HG02970 (cell line): Measurements from ENCODE around the gene VIPAS39.

Experiments
- ATAC-seq: cut with Tn5 transposase; IDR thresholded peaks from one replicate; pipeline ENCODE4 v1.9.1; 2021; ENCODE audit warnings: mild to moderate bottlenecking, moderate library complexity, moderate number of reproducible peaks; ENCODE audit not compliant: unreplicated experiment, low FRiP score

VIPAS39 gene

GRCh38 chr14:77457522-77458248 lies at the start of gene VIPAS39, which contains the start of gene AHSA1:
Gene VIPAS39, minus strand, starts transcription at chr14:77457601. Its CDS starts 3,499 bp downstream, at chr14:77454102.
Gene AHSA1, plus strand, starts transcription at chr14:77458093. Its CDS starts 97 bp downstream, at chr14:77458190.
- peak; percentile 90 for ATAC-seq

DNA sequence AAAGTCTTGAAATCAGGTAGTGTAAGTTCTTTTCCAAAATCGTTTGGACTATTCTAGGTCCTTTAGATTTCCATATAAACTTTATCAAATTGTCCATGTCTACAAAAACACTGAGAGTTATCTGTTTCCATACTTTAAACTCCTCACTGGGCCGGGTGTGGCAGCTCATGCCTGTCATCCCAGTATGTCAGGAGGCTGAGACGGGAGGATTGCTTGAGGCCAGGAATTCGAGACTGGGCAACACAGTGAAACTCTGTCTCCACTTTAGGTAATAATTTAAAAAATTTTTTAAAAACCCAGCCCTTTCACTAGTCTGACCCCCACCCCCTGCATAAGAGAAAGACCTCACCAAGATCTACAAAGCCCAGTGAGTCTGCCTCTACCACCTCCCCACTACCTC lies 47.6 kb upstream of the VIPAS39 start:
- ATAC-seq, result no peak

DNA sequence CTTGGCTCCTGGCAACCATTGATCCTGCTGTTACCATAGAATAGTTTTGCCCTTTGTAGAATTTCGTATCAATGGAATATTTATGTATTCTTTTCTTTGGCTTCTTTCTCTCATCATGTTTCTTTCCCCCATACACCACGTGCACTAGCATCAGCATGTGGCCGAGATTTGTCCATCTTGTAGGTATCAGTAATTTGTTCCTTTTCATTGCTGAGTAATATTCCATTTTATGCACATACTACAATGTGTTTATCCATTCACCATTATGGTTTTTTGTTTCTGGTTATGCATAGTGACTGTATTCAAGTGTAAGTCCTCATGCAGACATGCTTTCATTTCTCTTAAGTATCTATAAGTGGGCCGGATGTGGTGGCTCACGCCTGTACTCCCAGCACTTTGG lies 45.7 kb upstream of the VIPAS39 start:
- no peak for ATAC-seq

DNA sequence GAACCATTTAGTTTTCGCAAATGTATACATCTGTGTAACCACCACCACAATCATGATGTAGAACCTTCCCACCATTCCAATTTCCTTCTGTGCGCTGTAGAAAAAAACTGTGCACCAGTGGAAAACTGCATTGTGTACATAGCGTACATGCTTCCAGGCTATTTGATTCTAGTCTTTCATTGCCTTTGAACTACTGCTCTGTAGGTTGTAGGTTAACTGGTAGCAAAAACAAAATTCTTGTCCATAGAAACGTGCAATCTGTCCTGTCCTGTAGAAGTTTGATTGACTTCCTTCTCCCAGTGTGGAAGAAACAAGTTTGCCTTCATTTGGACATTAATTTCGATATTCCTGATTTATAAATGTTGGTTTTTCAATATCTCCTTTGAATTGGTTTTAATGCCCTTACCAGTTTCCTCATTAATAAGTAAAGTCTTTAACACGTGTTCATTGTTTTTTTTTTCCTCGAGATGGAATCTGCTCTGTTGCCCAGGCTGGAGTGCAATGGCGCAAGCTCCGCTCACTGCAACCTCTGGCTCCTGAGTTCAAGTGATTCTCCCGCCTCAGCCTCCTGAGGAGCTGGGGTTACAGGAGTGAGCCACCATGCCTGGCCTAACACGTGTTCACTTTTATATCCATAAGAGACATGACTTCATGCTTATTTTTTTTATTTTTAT lies 44.8 kb upstream of the VIPAS39 start:
- ATAC-seq, result no peak

GRCh38 chr14:77498984-77499527 lies 41.7 kb upstream of the VIPAS39 start:
- ATAC-seq, result no peak

DNA sequence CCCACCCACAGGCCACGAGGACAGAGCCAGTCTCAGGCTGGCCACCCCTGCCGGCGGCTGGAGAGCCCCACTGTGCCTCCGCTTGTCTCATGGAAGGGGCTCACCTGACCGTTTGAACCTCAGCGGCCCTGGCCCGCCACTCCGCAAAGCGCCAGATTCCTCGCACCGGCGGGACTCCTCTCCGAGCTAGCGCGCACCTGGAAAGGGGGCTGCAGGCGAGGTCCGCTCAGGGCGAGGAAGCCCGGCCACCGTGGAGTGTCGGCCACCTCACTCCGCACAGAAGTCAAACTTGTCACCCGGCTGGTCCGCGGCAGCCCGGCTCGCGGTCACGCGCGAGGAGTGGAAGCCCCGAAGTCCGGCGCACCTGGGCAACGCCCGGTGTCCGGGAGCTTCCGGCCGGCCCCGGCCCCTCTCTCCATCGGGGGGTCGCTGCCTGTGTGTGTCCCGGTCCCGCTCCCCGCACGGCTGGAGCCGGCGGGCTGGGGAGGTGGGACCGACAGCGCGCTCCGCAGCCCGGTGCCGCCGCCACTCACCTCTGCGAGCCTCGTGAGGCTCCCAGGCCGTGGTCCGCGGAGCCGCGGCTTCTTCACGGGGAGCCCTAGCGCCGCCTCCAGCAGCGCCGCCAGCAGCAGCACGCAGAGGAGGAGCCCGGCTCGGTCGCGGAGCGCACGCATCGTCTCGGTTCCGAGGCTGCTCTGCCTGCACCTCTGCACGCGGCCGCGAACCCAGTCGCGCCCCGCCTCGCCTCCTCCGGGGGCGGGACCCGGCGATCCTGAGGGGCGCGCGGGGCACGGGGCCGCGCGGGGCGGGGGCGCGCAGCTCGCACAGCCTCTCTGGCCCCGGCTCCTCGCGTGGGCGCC lies 40.9 kb upstream of the VIPAS39 start, which contains the start of gene ISM2:
TSS of gene ISM2 (minus strand) at position 697 of the 860 bp plus-strand sequence. CDS start at position 674, 23 bp downstream.
- no peak for ATAC-seq

DNA sequence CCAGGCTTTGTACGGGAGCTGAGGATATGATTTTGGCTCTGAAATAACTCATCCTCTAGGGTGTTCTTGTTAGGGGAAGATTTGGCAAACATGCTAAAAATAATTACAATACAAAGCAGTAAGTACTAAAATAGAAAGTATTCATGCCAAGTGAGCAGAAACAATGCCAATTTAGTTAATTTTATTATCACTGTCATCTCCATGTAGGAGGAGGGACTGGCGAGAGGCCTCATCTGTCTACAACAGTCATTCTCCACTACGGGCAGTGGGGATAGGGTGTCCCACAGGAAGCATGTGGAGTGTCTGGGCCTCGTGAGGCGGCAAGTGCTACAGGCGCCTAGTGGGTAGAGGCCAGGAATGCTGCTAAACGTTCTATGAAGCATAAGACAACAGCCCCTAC lies 37.9 kb upstream of the VIPAS39 start:
- no peak for ATAC-seq

- ATAC-seq, result no peak
Measured at GRCh38 chr14:77491056-77491455, 33.7 kb upstream of the VIPAS39 start.

- ATAC-seq, result no peak
Measured at GRCh38 chr14:77490347-77490986, 33.1 kb upstream of the VIPAS39 start.

- no peak for ATAC-seq
Measured at GRCh38 chr14:77489041-77489440, 31.6 kb upstream of the VIPAS39 start.

DNA sequence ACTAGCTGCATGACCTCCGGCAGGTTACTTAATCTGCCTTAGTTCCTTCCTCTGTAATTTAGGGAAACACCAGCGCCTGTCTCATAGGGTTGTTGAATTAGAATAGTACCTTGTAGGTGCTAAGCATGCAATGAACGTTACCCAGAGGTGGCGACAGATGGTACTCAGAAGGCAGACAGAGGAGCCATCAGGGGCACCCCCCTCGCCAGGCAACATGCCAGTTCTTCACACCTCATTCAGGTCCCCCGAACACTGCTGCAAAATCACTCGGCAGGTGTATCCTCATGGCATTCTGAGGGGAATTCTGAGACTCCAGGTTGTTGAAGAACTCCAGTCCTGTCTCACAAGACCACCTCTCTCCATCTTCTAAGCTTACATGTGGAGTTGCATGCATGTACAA lies 31.2 kb upstream of the VIPAS39 start:
- no peak for ATAC-seq

- ATAC-seq, result no peak
Measured at GRCh38 chr14:77485901-77486678, 28.7 kb upstream of the VIPAS39 start.

GRCh38 chr14:77485256-77485655 lies 27.9 kb upstream of the VIPAS39 start:
- no peak for ATAC-seq

GRCh38 chr14:77482422-77482821 lies 25.0 kb upstream of the VIPAS39 start:
- ATAC-seq, result no peak

DNA sequence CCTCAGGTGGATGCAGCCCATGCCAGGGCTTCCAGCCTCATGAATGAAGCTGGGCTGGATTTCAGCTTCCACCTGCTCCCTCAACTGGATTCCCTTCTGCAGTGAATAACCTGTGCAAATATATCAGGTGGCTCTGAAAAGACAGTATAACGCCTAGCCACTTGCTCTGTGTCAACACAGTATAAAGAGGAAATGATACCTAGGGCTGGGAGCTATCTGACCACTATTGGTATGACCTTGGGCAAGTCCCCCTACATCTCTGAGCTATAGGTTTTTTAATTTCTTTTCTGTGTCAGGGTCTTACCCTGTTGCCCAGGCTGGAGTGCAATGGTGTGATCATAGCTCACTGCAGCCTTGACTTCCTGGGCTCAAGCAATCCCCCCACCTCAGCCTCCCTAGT lies 21.4 kb upstream of the VIPAS39 start:
- ATAC-seq, result peak; percentile 68

DNA sequence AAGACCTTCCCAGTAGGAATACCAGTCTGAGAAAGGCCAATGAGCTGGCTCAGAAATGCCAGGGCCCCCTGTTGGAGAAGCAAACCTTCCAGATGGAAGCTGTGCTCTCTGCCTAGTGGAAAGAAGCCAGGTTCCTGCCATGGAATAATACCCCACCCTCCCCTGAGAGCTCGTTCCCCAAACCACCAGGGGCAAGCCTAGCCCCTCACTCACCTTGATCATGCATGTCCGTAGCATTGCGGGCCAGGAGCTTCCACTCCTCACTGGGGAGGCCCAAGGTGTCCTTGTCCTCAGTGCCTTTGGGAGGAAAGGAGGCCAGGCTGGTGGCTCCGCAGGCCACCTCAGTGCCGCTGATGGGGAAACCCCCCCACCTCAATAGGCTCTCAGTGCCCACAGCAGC lies 20.6 kb upstream of the VIPAS39 start:
- no peak for ATAC-seq

DNA sequence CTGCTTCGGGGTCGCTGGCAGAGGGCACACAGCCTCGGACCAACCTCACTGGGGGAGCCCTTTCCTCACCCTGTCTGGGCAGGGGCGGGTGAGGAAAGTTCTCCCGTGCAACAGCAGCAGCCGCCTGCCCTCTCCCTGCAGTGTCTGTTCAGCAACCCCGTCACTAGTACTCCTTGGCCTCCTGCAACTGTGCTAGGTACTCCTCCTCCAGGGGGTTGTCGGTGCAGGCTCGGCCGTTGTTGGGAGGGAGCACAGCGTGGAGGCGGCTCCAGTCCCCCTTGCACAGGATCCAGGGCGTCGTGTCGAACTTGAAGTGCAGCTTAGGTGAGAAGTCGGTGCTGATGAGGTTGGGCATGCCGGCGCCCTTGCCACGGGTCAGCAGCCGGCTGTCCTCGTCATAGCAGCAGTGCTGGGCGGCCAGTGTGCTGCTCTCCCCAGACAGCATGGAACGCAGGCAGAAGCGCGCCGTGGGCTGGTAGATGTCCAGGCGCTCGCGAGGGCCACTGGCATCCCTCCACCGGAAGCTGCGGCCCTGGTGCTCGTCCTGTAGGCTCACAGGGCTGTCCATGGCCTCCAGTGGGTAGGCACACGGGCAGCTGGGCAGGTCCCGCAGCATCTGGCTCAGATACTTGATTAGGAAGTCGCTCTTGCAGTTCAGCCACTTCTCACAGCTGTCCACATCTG lies 18.2 kb upstream of the VIPAS39 start:
- ATAC-seq, result no peak

DNA sequence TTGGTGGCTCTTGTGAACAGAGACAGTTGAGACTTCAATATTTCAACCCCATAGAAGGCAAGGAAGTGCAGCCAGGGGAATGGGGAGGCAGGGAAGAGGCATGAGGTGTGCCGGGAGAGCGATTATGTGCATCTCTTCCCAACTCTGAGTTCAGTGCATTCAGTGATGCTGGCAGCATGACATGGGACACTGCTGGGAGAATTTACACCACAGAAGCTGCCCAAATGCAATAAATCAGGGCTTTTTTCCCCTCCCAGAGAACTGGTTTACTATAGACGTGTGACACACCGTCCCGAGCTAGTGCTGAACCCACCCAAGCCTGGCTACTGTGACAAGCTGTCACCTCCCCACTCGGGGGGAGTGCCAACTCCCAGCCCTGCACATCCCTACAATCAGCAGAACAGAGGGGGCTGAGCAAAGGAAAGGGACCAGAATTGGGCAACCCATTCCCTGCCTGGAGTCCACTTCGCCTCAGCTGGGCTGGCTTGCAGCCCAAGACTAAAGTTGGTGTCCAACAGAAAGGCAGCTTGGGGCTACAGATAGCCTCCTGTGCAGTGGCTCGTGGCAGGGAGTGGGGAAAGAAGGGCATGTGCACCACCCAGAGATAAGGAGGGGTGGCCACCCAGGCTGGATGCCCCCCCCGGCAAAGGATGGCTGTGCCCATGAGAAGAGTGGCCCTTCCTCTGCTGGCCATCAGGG lies 17.2 kb upstream of the VIPAS39 start:
- no peak for ATAC-seq
